GM23338 (cell line): ENCODE results near the gene SMG9. TPM values are rescaled to one million over a fixed set of nuclear protein-coding genes. Genes with fewer than 3 reads are reported as not detected.

Source experiments
- ATAC-seq: fragments of 200-7000 bp; cut with Tn5 transposase; 3 replicates; pipeline ENCODE4 v1.9.1; 2020
- DNase-seq: peaks from one replicate; pipeline ENCODE4 v3.0.0-alpha.2; 2015; ENCODE audit warnings: low spot score
- H2AFZ ChIP-seq: fragments of 200-600 bp; sonication (generic); 2 replicates; pipeline ENCODE4 v1.8.0; 2016; ENCODE audit warnings: antibody characterized with exemption, mild to moderate bottlenecking, moderate library complexity
- H3F3A ChIP-seq: fragments of 200-600 bp; sonication (generic); replicated peaks from 2 replicates; pipeline ENCODE4 v1.8.0; 2017; ENCODE audit warnings: antibody characterized with exemption, mixed run types, low read depth
- H3K27ac ChIP-seq: fragments of 200-600 bp; sonication (generic); 2 replicates; pipeline ENCODE4 v1.6.1; 2016; ENCODE audit warnings: low read depth
- H3K27me3 ChIP-seq: fragments of 200-600 bp; sonication (generic); 2 replicates; pipeline ENCODE4 v1.8.0; 2016; ENCODE audit warnings: mild to moderate bottlenecking, mixed run types, moderate library complexity; ENCODE audit not compliant: insufficient read depth
- H3K36me3 ChIP-seq: fragments of 200-600 bp; sonication (generic); 2 replicates; pipeline ENCODE4 v1.8.0; 2016; ENCODE audit warnings: mild to moderate bottlenecking; ENCODE audit not compliant: insufficient read depth
- H3K4me1 ChIP-seq: fragments of 200-600 bp; sonication (generic); 2 replicates; pipeline ENCODE4 v1.8.0; 2016; ENCODE audit warnings: mild to moderate bottlenecking, moderate library complexity; ENCODE audit not compliant: insufficient read depth
- H3K4me2 ChIP-seq: fragments of 200-600 bp; sonication (generic); 2 replicates; pipeline ENCODE4 v1.7.1; 2017; ENCODE audit warnings: mixed run types
- H3K4me3 ChIP-seq: fragments of 200-600 bp; sonication (generic); 2 replicates; pipeline ENCODE4 v1.6.1; 2016; ENCODE audit warnings: mixed run types
- H3K79me2 ChIP-seq: fragments of 200-600 bp; sonication (generic); replicated peaks from 2 replicates; pipeline ENCODE4 v1.8.0; 2017; ENCODE audit warnings: mild to moderate bottlenecking; ENCODE audit not compliant: insufficient read depth
- H3K9me2 ChIP-seq: fragments of 200-600 bp; sonication (generic); 2 replicates; pipeline ENCODE4 v1.8.0; 2017; ENCODE audit not compliant: insufficient read depth
- H4K20me1 ChIP-seq: fragments of 200-600 bp; sonication (generic); replicated peaks from 2 replicates; pipeline ENCODE4 v1.8.0; 2017; ENCODE audit warnings: mild to moderate bottlenecking; ENCODE audit not compliant: insufficient read depth
- H3K27ac Mint-ChIP-seq: 2 replicates; pipeline ENCODE4 v1.8.0; 2020; ENCODE audit warnings: inconsistent platforms, mild to moderate bottlenecking, moderate library complexity, mixed read lengths
- H3K27me3 Mint-ChIP-seq: 3 replicates; pipeline ENCODE4 v1.8.0; 2022; ENCODE audit warnings: low read depth, mild to moderate bottlenecking, moderate library complexity, mixed read lengths, inconsistent platforms; ENCODE audit not compliant: insufficient read depth, poor library complexity
- H3K36me3 Mint-ChIP-seq: 3 replicates; pipeline ENCODE4 v1.8.0; 2021; ENCODE audit warnings: low read depth, mild to moderate bottlenecking, inconsistent platforms, moderate library complexity, mixed read lengths
- H3K4me1 Mint-ChIP-seq: 3 replicates; pipeline ENCODE4 v1.8.0; 2020; ENCODE audit warnings: mild to moderate bottlenecking, inconsistent platforms, mixed read lengths
- H3K4me3 Mint-ChIP-seq: 3 replicates; pipeline ENCODE4 v1.8.0; 2021; ENCODE audit warnings: moderate library complexity, mild to moderate bottlenecking, inconsistent platforms, mixed read lengths
- H3K9me3 Mint-ChIP-seq: 3 replicates; pipeline ENCODE4 v1.8.0; 2020; ENCODE audit warnings: moderate library complexity, mild to moderate bottlenecking, inconsistent platforms, mixed read lengths
- CREB1 ChIP-seq: fragments of 250-450 bp; sonication (Bioruptor Pico); IDR thresholded peaks from 2 replicates; pipeline ENCODE4 v1.5.0; 2020; ENCODE audit warnings: low read depth, mild to moderate bottlenecking, moderate library complexity
- EZH2 ChIP-seq: fragments of 200-600 bp; sonication (generic); IDR thresholded peaks from one replicate; pipeline ENCODE4 v1.8.0; 2017; ENCODE audit warnings: antibody characterized with exemption, mild to moderate bottlenecking, low read depth; ENCODE audit not compliant: unreplicated experiment
- JUNB ChIP-seq: IDR thresholded peaks from one replicate; pipeline ENCODE4 v1.6.1; 2016; ENCODE audit warnings: antibody characterized with exemption; ENCODE audit not compliant: unreplicated experiment
- NANOG ChIP-seq: IDR thresholded peaks from 2 replicates; pipeline ENCODE4 v1.6.1; 2016; ENCODE audit warnings: antibody characterized with exemption, borderline replicate concordance
- POLR2AphosphoS5 ChIP-seq: IDR thresholded peaks from 2 replicates; pipeline ENCODE4 v1.6.1; 2016; ENCODE audit warnings: antibody characterized with exemption, low read depth
- STAT1 ChIP-seq: IDR thresholded peaks from one replicate; pipeline ENCODE4 v1.6.1; 2016; ENCODE audit warnings: antibody characterized with exemption; ENCODE audit not compliant: unreplicated experiment
- polyA plus RNA-seq: library from polyadenylated mRNA; unstranded; fragments of >200 nt; fragmentation: Nextera tagmentation; extraction: Ambion mirVana; gene quantifications from 2 replicates; pipeline ENCODE4 v1.2.1, GENCODE V29; 2016
- total RNA-seq: library from RNA; depleted of rRNA; stranded (reverse); fragments of >200 nt; shearing (Covaris generic); gene quantifications from 2 replicates; pipeline ENCODE4 v1.2.3, GENCODE V29; 2014
- TF ChIP-seq, protein P1 (sequence below): IDR thresholded peaks from one replicate; pipeline ENCODE4 v1.6.1; 2018; ENCODE audit warnings: antibody characterized with exemption; ENCODE audit not compliant: unreplicated experiment
- TF ChIP-seq, protein P2 (sequence below): fragments of 250-450 bp; sonication (Bioruptor Pico); IDR thresholded peaks from 2 replicates; pipeline ENCODE4 v1.5.0; 2020; ENCODE audit warnings: mild to moderate bottlenecking, moderate library complexity
- TF ChIP-seq, protein P3 (sequence below), 2 experiments: fragments of 200-600 bp in 1 of 2; sonication (generic) in 1 of 2; conservative IDR thresholded peaks; 2 replicates each; pipeline versions ENCODE4 v1.5.1 to v1.6.1; 2016 to 2017; ENCODE audit warnings: antibody characterized with exemption in 2 of 2, low read depth in 2 of 2, mild to moderate bottlenecking in 2 of 2, moderate library complexity in 1 of 2

The SMG9 gene
- total and polyA plus RNA-seq, 2 experiments from 2014 or later = 13.2 to 14.0 TPM

DNA sequence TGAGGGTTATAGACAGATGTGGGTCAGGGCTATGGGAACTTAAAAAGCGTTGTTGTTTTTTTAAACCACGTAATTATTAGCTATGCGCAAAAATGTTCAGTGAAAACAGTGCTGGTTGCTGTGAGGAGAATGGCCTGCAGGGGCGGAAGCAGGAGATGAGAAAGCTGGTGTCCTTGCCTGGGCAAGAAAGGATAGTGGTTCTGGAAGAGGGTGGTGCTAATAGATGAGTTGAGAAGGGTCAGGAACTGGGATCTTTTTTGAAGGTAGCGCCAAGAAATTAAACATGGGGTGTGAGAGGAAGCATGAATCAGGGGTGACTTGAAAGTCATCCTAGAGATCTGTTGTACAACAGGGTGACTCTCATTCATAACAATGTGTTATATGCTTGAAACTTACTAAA is 4.8 kb upstream of the SMG9 start:
- H2AFZ ChIP-seq = no peak overlapping the region
- H3K4me3 Mint-ChIP-seq = no peak overlapping the region; the same call in 2 of the 3 replicates
- H3K4me1 ChIP-seq = no peaks in the 10 kb centered on the region; the same call in 1 of the 2 replicates
- H3F3A ChIP-seq = 0 out of 2 replicates have a peak, but pooled peaks cover 3% of the 10 kb centered on the region
- TF ChIP-seq, protein P1, sequence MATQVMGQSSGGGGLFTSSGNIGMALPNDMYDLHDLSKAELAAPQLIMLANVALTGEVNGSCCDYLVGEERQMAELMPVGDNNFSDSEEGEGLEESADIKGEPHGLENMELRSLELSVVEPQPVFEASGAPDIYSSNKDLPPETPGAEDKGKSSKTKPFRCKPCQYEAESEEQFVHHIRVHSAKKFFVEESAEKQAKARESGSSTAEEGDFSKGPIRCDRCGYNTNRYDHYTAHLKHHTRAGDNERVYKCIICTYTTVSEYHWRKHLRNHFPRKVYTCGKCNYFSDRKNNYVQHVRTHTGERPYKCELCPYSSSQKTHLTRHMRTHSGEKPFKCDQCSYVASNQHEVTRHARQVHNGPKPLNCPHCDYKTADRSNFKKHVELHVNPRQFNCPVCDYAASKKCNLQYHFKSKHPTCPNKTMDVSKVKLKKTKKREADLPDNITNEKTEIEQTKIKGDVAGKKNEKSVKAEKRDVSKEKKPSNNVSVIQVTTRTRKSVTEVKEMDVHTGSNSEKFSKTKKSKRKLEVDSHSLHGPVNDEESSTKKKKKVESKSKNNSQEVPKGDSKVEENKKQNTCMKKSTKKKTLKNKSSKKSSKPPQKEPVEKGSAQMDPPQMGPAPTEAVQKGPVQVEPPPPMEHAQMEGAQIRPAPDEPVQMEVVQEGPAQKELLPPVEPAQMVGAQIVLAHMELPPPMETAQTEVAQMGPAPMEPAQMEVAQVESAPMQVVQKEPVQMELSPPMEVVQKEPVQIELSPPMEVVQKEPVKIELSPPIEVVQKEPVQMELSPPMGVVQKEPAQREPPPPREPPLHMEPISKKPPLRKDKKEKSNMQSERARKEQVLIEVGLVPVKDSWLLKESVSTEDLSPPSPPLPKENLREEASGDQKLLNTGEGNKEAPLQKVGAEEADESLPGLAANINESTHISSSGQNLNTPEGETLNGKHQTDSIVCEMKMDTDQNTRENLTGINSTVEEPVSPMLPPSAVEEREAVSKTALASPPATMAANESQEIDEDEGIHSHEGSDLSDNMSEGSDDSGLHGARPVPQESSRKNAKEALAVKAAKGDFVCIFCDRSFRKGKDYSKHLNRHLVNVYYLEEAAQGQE = no peak
- TF ChIP-seq NANOG (no peak), POLR2AphosphoS5 (no peak), JUNB (no peak), EZH2 (no peak), CREB1 (CRISPR knock-in tag) (no peak), STAT1 (no peak)
- TF ChIP-seq, protein P2, sequence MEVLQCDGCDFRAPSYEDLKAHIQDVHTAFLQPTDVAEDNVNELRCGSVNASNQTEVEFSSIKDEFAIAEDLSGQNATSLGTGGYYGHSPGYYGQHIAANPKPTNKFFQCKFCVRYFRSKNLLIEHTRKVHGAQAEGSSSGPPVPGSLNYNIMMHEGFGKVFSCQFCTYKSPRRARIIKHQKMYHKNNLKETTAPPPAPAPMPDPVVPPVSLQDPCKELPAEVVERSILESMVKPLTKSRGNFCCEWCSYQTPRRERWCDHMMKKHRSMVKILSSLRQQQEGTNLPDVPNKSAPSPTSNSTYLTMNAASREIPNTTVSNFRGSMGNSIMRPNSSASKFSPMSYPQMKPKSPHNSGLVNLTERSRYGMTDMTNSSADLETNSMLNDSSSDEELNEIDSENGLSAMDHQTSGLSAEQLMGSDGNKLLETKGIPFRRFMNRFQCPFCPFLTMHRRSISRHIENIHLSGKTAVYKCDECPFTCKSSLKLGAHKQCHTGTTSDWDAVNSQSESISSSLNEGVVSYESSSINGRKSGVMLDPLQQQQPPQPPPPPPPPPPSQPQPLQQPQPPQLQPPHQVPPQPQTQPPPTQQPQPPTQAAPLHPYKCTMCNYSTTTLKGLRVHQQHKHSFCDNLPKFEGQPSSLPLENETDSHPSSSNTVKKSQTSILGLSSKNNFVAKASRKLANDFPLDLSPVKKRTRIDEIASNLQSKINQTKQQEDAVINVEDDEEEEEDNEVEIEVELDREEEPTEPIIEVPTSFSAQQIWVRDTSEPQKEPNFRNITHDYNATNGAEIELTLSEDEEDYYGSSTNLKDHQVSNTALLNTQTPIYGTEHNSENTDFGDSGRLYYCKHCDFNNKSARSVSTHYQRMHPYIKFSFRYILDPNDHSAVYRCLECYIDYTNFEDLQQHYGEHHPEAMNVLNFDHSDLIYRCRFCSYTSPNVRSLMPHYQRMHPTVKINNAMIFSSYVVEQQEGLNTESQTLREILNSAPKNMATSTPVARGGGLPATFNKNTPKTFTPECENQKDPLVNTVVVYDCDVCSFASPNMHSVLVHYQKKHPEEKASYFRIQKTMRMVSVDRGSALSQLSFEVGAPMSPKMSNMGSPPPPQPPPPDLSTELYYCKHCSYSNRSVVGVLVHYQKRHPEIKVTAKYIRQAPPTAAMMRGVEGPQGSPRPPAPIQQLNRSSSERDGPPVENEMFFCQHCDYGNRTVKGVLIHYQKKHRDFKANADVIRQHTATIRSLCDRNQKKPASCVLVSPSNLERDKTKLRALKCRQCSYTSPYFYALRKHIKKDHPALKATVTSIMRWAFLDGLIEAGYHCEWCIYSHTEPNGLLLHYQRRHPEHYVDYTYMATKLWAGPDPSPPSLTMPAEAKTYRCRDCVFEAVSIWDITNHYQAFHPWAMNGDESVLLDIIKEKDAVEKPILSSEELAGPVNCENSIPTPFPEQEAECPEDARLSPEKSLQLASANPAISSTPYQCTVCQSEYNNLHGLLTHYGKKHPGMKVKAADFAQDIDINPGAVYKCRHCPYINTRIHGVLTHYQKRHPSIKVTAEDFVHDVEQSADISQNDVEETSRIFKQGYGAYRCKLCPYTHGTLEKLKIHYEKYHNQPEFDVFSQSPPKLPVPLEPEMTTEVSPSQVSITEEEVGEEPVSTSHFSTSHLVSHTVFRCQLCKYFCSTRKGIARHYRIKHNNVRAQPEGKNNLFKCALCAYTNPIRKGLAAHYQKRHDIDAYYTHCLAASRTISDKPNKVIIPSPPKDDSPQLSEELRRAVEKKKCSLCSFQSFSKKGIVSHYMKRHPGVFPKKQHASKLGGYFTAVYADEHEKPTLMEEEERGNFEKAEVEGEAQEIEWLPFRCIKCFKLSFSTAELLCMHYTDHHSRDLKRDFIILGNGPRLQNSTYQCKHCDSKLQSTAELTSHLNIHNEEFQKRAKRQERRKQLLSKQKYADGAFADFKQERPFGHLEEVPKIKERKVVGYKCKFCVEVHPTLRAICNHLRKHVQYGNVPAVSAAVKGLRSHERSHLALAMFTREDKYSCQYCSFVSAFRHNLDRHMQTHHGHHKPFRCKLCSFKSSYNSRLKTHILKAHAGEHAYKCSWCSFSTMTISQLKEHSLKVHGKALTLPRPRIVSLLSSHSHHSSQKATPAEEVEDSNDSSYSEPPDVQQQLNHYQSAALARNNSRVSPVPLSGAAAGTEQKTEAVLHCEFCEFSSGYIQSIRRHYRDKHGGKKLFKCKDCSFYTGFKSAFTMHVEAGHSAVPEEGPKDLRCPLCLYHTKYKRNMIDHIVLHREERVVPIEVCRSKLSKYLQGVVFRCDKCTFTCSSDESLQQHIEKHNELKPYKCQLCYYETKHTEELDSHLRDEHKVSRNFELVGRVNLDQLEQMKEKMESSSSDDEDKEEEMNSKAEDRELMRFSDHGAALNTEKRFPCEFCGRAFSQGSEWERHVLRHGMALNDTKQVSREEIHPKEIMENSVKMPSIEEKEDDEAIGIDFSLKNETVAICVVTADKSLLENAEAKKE (CRISPR knock-in tag) = no peak
- TF ChIP-seq, protein P3, sequence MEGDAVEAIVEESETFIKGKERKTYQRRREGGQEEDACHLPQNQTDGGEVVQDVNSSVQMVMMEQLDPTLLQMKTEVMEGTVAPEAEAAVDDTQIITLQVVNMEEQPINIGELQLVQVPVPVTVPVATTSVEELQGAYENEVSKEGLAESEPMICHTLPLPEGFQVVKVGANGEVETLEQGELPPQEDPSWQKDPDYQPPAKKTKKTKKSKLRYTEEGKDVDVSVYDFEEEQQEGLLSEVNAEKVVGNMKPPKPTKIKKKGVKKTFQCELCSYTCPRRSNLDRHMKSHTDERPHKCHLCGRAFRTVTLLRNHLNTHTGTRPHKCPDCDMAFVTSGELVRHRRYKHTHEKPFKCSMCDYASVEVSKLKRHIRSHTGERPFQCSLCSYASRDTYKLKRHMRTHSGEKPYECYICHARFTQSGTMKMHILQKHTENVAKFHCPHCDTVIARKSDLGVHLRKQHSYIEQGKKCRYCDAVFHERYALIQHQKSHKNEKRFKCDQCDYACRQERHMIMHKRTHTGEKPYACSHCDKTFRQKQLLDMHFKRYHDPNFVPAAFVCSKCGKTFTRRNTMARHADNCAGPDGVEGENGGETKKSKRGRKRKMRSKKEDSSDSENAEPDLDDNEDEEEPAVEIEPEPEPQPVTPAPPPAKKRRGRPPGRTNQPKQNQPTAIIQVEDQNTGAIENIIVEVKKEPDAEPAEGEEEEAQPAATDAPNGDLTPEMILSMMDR (conservative IDR thresholded peaks at IDR 0.05; ENCODE audit: low read depth in 2 of 2) = peak in 1 of 2 experiments; percentile 57; a peak in 3 of 4 replicates
- no peak overlapping the region for H3K4me3 ChIP-seq
- peaks cover 12% of the 10 kb centered on the region; the same call in 2 of the 3 replicates for H3K36me3 Mint-ChIP-seq
- no peaks in the 10 kb centered on the region for H3K9me2 ChIP-seq
- peaks cover 21% of the 10 kb centered on the region for H3K27me3 Mint-ChIP-seq
- DNase-seq (peak; percentile 59), ATAC-seq (peak; percentile 22)
- no peaks in the 10 kb centered on the region for H4K20me1 ChIP-seq
- no peak overlapping the region for H3K4me2 ChIP-seq
- peak overlapping the region; percentile 37 for H3K27ac Mint-ChIP-seq
- H3K9me3 Mint-ChIP-seq = no peaks in the 10 kb centered on the region; the same call in 2 of the 3 replicates
- H3K4me1 Mint-ChIP-seq = peaks cover 10% of the 10 kb centered on the region
- H3K79me2 ChIP-seq = 0 out of 2 replicates have a peak, but pooled peaks cover 4% of the 10 kb centered on the region
- H3K27ac ChIP-seq = 0 out of 2 replicates have a peak overlapping the region, but pooled peaks have one; percentile 23
- H3K36me3 ChIP-seq = no peaks in the 10 kb centered on the region
- no peaks in the 10 kb centered on the region for H3K27me3 ChIP-seq
